Measurements from ENCODE around the gene BAHD1. TPM values are rescaled to one million over a fixed set of nuclear protein-coding genes. Genes with fewer than 3 reads are reported as not detected.
A peak's percentile ranks its signal among the peaks of the same experiment; 100 is the strongest.

The BAHD1 gene
- total RNA-seq, 2 donors from 2014 or later = 10.1 to 16.2 TPM

DNA sequence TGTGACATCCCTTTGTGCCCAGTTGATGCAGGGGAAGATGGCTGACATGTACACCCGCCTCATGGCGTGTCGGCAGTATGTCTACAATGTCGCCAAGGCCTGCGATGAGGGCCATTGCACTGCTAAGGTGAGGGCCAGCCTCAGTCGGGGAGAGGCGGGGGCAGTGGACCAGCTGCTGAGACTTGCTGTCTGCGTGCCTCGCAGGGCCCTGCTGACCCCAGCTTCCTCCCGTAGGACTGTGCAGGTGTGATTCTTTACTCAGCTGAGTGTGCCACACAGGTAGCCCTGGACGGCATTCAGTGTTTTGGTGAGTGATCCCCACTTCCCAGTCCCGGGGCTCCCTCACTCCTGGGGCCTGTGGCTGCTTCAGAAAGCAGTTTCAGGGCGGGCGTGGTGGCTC, 24.7 kb upstream of the BAHD1 start:
- no peaks in the 10 kb centered on the region for H3K27me3 ChIP-seq
- H3K4me3 ChIP-seq = no peak overlapping the region
- TF ChIP-seq, protein P1, sequence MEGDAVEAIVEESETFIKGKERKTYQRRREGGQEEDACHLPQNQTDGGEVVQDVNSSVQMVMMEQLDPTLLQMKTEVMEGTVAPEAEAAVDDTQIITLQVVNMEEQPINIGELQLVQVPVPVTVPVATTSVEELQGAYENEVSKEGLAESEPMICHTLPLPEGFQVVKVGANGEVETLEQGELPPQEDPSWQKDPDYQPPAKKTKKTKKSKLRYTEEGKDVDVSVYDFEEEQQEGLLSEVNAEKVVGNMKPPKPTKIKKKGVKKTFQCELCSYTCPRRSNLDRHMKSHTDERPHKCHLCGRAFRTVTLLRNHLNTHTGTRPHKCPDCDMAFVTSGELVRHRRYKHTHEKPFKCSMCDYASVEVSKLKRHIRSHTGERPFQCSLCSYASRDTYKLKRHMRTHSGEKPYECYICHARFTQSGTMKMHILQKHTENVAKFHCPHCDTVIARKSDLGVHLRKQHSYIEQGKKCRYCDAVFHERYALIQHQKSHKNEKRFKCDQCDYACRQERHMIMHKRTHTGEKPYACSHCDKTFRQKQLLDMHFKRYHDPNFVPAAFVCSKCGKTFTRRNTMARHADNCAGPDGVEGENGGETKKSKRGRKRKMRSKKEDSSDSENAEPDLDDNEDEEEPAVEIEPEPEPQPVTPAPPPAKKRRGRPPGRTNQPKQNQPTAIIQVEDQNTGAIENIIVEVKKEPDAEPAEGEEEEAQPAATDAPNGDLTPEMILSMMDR (IDR thresholded peaks at IDR 0.05) = no peak
- no peak for TF ChIP-seq POLR2A (IDR thresholded peaks at IDR 0.05)
- no peak for ATAC-seq
- intact Hi-C loops (cut with DNase I) = loop anchor here (5.0 kb wide), 1 partner anchor 49 kb away; no protein-coding TSS in a partner anchor
- no peak overlapping the region for H3K27ac ChIP-seq
- WGBS, 2 donors = 95 to 100% methylated on average over 4 to 13 of the region's 14 CpGs
- no peaks in the 10 kb centered on the region for H3K9me3 ChIP-seq
- peaks cover 32% of the 10 kb centered on the region for H3K4me1 ChIP-seq
- H3K36me3 ChIP-seq (replicated peaks in 1 of 2; ENCODE audit: insufficient read depth in 1 of 2, low read depth in 2 of 2) = peaks cover 0 to 15% of the 10 kb centered on the region in 2 donors
- DNase-seq = no peak

DNA sequence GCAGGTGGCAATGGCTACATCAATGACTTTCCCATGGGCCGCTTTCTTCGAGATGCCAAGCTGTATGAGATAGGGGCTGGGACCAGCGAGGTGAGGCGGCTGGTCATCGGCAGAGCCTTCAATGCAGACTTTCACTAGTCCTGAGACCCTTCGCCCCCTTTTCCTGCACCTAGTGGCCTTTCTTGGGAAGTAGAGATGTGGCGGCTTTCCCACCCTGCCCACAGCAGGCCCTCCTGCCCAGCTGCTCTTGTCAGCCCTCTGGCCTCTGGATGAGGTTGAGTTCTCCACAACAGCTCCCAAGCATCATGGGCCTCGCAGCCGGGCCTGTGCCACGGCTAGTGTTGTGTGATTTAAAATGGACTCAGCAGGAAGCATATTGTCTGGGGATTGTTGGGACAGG, 22.6 kb upstream of the BAHD1 start:
- DNase-seq (no peak), ATAC-seq (no peak)
- H3K4me3 ChIP-seq = no peak overlapping the region
- no peak for TF ChIP-seq POLR2A (IDR thresholded peaks at IDR 0.05)
- intact Hi-C loops (cut with DNase I) = loop anchor here (5.0 kb wide), 1 partner anchor 51 kb away; no protein-coding TSS in a partner anchor
- WGBS, 2 donors = 93 to 95% methylated on average over 7 to 10 of the region's 10 CpGs
- no peak overlapping the region for H3K27ac ChIP-seq
- peaks cover 32% of the 10 kb centered on the region for H3K4me1 ChIP-seq
- peaks cover 0 to 15% of the 10 kb centered on the region in 2 donors for H3K36me3 ChIP-seq (replicated peaks in 1 of 2; ENCODE audit: insufficient read depth in 1 of 2, low read depth in 2 of 2)
- H3K27me3 ChIP-seq = no peaks in the 10 kb centered on the region
- no peaks in the 10 kb centered on the region for H3K9me3 ChIP-seq

DNA sequence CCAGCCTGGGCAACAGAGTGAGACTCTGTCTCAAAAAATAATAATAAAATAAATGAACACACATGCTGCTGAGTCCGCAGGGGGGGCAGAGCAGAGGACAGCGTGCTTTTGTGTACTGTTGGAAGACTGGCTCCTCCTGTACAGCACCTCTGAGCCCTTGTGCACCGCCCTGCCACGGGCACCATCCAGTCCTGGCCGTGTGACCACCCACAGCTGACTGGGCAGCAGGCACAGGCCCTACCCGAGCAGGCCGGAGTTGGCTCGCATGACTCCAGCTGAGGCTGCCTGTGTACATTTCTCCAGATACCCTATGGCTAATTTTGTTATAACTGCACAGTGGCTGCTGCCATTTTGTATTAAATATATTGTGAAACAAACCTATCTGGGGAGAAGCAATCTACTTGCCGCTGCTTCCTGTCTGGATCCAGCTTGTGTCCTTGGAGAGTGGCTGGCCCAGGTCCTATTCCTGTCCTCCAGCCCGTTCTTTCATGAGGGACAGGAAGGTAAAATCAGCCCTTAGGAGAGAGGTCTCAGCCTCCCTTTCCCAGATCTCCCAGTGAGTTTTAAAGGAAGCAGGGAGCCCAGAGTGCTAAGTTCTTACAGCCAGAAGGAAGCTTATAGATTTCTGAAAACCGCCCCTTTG, 20.6 kb upstream of the BAHD1 start:
- no peaks in the 10 kb centered on the region for H3K27me3 ChIP-seq
- peaks cover 0 to 9% of the 10 kb centered on the region in 2 donors for H3K36me3 ChIP-seq (replicated peaks in 1 of 2; ENCODE audit: insufficient read depth in 1 of 2, low read depth in 2 of 2)
- DNase-seq (peak; percentile 68 to 87 (median 82)), ATAC-seq (peak; percentile 62)
- H3K4me3 ChIP-seq = no peak overlapping the region
- no peaks in the 10 kb centered on the region for H3K9me3 ChIP-seq
- TF ChIP-seq, protein P1 (IDR thresholded peaks at IDR 0.05) = peak in 2 of 7 experiments; percentile 10 to 32
- peak in 1 of 3 donors; percentile 16 for TF ChIP-seq POLR2A (IDR thresholded peaks at IDR 0.05)
- 14 to 29% methylated on average over 1 to 11 of the region's 11 CpGs for WGBS, 2 donors
- H3K4me1 ChIP-seq = peaks cover 32% of the 10 kb centered on the region
- peak overlapping the region; percentile 56 to 80 (median 64) for H3K27ac ChIP-seq
- intact Hi-C loops (cut with DNase I) = loop anchor here (5.0 kb wide), 1 partner anchor 138 kb away; the partner anchor contains the start of gene ANKRD63

DNA sequence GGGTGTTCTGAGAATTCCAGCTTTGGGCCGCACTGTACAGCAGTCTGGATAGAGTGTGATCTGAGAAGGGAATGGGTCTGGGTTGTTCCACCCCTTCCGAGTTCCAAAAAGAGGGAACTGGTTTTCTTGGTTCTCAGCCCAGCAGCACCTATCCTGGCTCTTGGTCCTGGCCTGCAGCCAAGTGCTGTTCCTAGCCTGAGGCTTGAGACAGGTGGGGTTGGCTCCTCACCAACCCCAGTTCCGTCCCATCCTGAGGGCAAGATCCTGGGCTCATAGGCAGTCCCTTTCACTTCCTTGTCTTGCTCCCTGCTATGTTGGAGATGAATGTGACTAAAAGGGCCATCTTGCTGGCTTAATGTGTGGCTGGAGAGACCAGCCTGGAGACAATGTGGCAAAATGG, 20.0 kb upstream of the BAHD1 start:
- no peak overlapping the region for H3K4me3 ChIP-seq
- WGBS, 2 donors = 0 to 10% methylated on average over 2 to 3 of the region's 3 CpGs
- intact Hi-C loops (cut with DNase I) = loop anchor here (5.0 kb wide), 1 partner anchor 138 kb away; the partner anchor contains the start of gene ANKRD63
- DNase-seq = peak; percentile 84 to 93 (median 90)
- H3K27me3 ChIP-seq = no peaks in the 10 kb centered on the region
- peak; percentile 67 for ATAC-seq
- H3K36me3 ChIP-seq (replicated peaks in 1 of 2; ENCODE audit: insufficient read depth in 1 of 2, low read depth in 2 of 2) = peaks cover 0 to 4% of the 10 kb centered on the region in 2 donors
- H3K4me1 ChIP-seq = peaks cover 32% of the 10 kb centered on the region
- TF ChIP-seq POLR2A (IDR thresholded peaks at IDR 0.05) = no peak
- TF ChIP-seq, protein P1 (IDR thresholded peaks at IDR 0.05) = no peak
- H3K9me3 ChIP-seq = no peaks in the 10 kb centered on the region
- H3K27ac ChIP-seq = peak overlapping the region; percentile 56 to 80 (median 64)

DNA sequence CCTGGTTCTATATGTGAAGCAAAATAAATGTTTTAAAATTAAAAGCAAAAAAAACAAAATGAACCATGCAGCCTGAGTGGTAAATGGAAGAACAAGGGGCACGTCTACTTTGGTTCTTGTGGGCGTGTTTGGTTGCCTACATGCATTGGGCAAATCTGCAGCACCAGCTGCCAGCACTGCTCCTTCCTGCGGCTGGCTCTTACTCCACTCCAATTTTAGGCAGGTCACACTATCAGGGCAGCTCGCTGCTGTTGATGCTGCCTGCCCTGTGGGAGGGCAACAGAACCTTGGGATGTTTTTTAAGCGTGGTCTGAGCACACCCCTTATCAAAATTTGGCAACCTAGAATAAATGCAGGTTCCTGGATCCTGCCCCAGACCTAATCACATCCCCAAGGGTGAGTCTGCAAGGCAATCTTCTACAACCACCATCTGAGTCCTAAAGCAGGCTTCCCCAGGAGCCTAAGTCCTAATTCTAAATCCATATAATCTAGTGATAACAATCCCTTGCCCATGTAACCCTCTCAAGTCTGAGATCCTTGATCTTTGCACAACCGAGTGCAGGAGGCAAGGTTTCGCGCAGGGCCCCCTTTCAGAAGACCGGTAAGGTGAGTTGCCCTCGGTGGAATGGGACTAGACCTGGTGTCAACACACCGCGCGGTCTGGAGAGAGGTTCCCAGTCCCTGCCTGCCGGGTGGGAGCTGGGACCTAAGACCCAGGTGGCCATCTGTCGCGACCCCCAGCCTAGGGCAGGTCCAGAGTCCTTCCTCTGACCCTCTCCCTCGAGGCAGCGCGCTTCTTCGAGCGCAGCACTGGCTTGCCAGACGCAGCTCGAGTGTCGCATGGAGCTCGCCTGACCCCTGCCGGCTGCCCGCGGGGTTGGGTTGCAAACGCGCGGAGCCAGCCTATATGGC, 19.3 kb upstream of the BAHD1 start:
- no peaks in the 10 kb centered on the region for H3K27me3 ChIP-seq
- peak overlapping the region; percentile 56 to 80 (median 64) for H3K27ac ChIP-seq
- peaks cover 0 to 2% of the 10 kb centered on the region in 2 donors for H3K36me3 ChIP-seq (replicated peaks in 1 of 2; ENCODE audit: insufficient read depth in 1 of 2, low read depth in 2 of 2)
- no peaks in the 10 kb centered on the region for H3K9me3 ChIP-seq
- 8 to 9% methylated on average over 18 to 31 of the region's 31 CpGs for WGBS, 2 donors
- intact Hi-C loops (cut with DNase I) = loop anchor here (5.0 kb wide), 1 partner anchor 139 kb away; the partner anchor contains the start of gene ANKRD63
- ATAC-seq = peak; percentile 82
- H3K4me3 ChIP-seq = no peak overlapping the region
- TF ChIP-seq, protein P1 (IDR thresholded peaks at IDR 0.05) = peak; percentile 89 to 97 (median 96)
- peak in 1 of 3 donors; percentile 12 for TF ChIP-seq POLR2A (IDR thresholded peaks at IDR 0.05)
- peak; percentile 74 to 84 (median 80) for DNase-seq
- H3K4me1 ChIP-seq = peaks cover 32% of the 10 kb centered on the region

Data from body of pancreas (tissue), 4 donors.